Stimulated activated CD8-positive, alpha-beta memory T cell treated with anti-CD3 and anti-CD28 coated beads, Interleukin-15, amount 100 ng/mL, for 4 hours (primary cell): Measurements from ENCODE around the gene ACTL7B.
"Not testable (repeated sequence)": the region's sequence is repeated elsewhere in the genome, so short reads cannot be mapped to it uniquely, and the experiment has no call there.

Experiments used
- DNase-seq, 2 donors: peaks; one replicate each; pipeline ENCODE4 v3.0.0-alpha.2; 2020; ENCODE audit warnings: low read depth in 2 of 2

Gene ACTL7B

DNA sequence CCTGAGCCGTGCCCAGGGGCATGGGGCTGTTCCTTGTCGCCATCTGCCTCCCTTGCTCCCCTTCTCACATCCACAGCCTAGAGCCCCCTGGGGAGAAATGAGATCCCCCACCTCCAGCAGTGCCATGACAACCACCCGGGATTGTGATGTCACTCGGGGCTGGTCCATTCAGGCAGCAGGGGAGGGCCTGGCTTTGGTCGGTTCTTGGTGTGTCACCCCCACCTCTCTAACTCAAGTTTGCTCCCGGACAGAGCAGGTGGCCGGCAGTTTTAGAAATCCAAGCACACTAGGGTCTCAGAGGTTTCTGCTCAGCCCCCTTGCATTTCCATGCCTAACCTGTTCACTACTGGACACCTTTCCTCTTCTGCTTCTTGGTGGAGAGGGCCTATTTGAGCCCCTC lies at the start of gene ACTL7B:
ACTL7B (minus strand) TSS at position 99 of the 400 bp plus-strand sequence; CDS start at position 43, 56 bp downstream.
- no peak for DNase-seq

DNA sequence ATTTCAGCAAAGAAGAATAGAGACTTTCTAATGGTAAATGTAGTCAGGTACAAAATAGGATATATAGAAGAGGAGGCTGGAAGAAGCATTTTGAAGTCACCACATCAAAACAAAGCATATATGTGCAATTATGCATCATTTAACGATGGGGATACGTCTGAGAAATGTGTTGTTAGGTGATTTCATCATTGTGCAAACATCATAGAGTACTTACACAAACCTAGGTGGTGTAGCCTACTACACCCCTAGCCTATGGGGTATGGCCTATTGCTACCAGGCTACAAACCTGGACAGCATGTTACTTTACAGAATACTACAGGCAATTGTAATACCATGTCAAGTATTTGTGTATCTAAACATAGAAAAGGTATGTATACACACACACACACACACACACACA lies 49.7 kb upstream of the ACTL7B start:
- DNase-seq: no peak

GRCh38 chr9:108904161-108904560 lies 48.4 kb upstream of the ACTL7B start:
- no peak for DNase-seq

- DNase-seq: no peak
Observed at GRCh38 chr9:108903420-108904103, 47.8 kb upstream of the ACTL7B start.

DNA sequence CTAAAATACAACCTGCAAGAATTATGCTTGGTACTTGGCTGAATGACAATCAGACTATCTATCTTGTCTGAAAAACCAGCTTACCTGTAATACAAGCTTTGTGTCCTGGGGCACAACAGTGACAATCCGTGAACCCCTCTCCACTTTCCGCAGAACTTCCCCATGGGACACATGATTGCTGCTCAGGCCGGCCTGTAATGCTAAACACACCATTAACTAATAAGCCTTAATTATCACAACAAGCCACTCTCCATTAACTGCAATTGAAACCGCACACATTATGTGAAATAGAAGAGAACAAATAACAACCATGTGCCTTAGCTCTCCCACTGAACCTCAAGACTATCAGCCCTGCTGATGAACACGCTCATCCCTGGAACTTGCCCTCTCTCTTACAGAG lies 44.4 kb upstream of the ACTL7B start:
- DNase-seq: no peak

DNA sequence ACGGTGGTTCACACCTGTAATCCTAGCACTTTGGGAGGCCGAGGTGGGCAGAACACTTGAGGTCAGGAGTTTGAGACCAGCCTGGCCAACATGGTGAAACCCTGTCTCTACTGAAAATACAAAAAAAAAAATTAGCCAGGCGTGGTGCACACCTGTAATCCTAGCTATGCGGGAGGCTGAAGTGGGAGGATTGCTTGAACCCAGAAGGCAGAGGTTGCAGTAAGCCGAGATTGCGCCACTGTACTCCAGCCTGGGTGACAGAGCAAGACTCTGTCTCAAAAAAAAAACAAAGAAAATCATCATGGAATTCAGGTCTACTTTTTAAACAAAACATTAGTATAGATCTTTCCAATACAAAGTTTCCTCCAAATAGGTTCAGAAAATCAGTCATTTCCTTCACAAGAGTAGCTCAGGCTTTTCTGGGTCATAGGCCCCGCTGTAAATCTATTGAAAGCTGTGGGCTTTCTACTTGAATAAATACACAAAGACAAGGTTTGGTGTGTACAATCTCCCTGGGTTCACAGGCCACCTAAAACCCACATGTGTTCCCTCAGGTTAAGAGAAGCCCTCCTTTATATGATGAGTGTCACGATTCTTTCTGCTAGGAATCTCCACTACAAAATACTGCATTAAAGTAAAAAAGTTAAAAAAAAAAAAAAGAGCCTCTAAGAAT lies 43.4 kb upstream of the ACTL7B start:
- not testable (repeated sequence) for DNase-seq

GRCh38 chr9:108897324-108898096 lies 41.7 kb upstream of the ACTL7B start:
- DNase-seq: no peak

DNA sequence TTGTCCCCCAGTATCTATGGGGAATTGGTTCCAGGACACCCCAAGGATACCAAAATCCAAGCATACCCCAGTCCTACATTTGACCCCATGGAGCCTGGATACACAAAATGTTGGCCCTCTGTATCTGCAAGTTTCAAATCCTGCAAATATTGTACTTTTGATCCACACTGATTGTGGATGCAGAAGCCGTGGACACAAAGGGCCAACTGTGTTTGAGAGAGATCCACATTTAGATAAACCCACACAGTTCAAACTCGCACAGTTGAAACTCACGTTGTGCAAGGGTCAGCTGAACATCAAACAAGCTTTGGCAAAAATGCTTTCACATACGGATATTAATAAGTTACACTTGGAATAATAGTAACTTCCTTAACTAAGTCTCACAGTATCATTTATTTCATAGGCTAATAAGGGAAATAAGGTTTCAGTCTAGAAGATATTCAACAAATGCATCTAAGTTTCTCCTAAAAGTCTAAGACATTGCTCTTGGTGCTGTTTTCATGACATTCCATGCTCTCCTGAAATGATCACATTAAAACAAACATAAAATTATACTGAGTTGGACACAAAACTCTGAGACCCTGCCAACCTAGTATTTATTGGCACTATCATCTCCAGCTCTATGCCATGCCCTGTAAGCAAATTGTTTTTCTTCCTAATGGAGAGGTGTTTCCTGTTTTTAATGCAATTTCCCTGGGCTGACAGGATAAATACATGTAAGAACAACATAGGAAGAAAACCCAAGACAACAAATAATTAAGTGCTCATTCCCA lies 38.6 kb upstream of the ACTL7B start:
- no peak for DNase-seq

DNA sequence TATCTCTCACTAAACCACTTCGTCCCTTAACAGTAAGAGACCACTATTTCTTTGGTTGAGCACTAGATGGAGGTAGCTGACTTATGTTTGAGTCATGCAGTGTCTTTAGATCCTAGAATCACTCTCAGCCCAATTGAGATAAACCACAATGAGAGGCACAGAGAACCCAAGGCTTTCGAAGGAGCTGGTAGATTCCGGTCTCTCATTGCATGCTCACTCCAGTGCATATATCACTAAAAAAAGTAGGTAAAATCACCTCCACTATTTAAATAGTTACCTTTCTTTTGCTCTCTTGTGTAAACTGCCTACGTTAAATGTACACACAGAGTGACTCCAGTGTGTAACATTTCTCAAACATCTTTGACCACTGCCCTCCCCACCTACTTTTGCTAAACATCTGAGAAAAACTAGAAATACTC lies 33.9 kb upstream of the ACTL7B start:
- no peak for DNase-seq

DNA sequence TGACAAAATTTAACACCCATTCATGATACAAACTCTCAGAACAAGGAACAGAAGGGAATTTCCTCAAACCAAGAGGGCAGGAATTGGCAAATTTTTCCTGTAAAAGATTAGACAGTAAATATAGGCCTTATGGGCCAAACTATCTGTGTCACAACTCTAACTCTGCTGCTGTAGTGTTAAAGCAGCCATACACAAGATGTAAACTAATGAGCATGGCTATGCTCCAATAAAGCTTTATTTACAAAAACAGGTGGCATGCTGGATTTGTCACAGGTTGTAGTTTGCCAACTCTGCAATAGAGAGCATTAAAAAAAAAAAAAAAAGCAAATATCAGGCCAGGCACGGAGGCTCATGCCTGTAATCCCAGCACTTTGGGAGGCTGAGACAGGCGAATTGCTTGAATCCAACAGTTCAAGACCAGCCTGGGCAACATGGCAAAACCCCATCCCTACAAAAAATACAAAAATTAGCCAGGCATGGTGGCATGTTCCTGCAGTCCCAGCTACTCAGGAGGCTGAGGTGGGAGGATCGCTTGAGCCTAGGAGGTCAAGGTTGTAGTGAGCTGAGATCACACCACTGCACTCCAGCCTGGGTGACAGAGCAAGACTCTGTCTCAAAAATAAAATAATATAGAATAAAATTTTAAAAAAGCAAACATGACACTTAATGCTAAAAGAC lies 30.9 kb upstream of the ACTL7B start:
- DNase-seq: not testable (repeated sequence)

- peak in 1 of 2 donors; percentile 8 for DNase-seq
Observed at GRCh38 chr9:108885643-108886348, 30.0 kb upstream of the ACTL7B start.

GRCh38 chr9:108884701-108885100 lies 28.9 kb upstream of the ACTL7B start:
- no peak for DNase-seq

DNA sequence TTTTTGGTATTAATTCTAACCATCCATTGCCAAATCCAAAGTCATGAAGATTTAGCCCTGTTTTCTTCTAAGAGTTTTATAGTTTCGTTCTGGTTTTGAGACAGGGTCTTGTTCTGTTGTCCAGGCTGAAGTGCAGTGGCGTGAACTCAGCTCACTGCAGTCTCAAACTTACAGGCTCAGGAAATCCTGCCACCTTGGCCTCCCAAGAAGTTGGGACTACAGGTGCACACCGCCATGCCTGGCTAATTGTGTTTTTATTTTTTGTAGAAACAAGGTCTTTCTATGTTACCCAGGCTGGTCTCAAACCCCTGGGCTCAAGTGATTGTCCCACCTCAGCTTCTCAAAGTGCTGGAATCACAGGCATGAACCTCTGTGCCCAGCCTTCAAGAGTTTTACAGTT lies 27.3 kb upstream of the ACTL7B start:
- no peak for DNase-seq

DNA sequence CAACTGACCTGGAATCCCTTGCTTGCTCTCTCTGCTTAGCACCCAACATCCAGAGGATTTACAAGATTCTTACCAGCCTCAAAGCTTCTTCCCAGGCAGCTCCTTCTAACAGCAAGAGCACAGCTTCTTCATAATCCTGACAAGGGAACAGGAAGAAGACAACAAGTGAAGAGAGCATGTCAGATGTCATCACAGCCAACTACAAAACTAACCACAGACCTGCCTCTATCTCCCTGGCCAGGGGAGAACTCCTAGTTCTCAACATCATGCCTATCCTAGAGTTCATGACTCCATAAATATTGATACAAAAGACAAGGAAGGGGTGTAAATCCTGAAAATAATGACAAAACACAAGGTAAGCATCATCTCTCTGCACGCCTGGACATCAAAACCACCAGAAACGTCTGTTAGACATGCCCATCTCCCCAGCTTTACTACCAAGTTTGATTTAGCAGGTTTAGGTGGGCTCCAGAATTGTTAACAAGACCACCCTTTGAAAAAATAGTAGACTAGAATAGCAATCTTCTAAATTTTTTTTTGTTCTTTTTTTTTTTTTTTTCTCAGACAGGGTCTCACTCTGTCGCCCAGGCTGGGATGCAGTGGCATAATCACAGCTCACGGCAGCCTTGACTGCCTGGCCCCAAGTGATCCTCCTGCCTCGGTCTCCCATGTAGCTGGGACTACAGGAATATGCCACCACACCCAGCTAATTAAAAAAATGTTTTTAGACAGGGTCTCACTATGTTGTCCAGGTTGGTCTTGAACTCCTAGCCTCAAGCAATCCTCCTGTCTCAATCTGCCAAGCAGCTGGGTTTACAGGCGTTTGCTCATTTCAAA lies 26.5 kb upstream of the ACTL7B start:
- DNase-seq: no peak

GRCh38 chr9:108880738-108881316 lies 25.0 kb upstream of the ACTL7B start:
- DNase-seq: no peak

GRCh38 chr9:108877524-108877923 lies 21.7 kb upstream of the ACTL7B start:
- DNase-seq: no peak

DNA sequence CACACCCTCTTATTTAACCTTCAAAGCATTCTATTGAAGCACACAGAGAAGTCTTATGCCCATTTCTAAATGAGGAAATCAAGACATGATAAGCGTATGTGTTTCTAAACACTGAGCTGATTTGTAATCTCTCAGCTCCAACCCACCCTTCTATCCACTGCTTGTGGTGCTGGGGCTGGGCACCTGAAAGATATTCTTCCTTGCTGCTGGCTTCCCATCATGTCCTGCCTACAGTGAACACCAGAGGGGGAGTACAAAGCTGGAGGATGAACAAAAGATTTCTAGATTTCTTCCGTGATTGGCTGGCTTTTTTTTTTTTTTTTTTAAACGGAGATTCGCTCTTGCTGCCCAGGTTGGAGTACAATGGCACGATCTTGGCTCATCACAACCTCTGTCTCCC lies 20.6 kb upstream of the ACTL7B start:
- DNase-seq: no peak

DNA sequence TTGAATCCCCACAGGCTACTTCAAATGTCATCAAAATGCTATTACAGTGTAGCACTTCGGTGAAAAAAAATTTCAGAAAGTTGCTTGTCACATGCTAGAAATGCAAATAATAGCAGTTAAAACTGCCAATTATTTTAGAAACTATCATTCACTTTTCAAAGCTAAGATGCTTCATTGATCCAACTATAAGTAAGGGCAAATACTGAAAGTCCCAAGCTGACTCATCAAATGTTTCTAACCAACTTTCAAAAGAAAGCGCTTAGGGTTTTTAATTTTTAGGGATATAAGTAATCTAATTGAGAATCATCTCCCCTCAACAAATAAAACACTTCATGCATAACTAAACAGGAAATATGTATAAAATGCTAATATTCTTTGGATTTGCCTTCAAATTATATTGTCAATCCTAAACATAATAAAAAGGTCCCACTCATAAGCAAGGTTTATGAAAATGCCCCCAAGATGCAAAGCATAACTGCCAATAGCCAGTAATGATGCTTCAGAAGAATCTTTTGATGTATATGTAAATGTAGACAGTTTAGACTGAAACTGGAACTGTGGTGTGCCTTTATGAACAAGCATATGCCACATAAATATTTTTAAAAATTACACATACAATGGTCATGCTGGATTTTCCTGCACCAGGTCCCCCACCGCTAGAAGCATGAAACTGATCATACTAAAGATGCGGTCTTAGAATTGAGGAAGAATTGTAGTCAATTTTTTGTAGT lies 18.4 kb upstream of the ACTL7B start:
- DNase-seq: no peak
